Mucosa of descending colon (tissue), 3 donors: ENCODE results near the gene REX1BD. TPM values are rescaled to one million over a fixed set of nuclear protein-coding genes. Genes with fewer than 3 reads are reported as not detected.

Experiments used
- ATAC-seq: fragments of 200-7000 bp; cut with Tn5 transposase; one replicate; pipeline ENCODE4 v1.9.1; 2020; ENCODE audit warnings: mild to moderate bottlenecking, moderate library complexity
- DNase-seq, 3 donors: peaks; one replicate each; pipeline ENCODE4 v3.0.0-alpha.2; 2020
- H3K36me3 ChIP-seq: fragments of 200-600 bp; one replicate; pipeline ENCODE4 v1.8.0; 2021; ENCODE audit warnings: low read depth, mild to moderate bottlenecking
- H3K4me1 ChIP-seq: fragments of 200-600 bp; one replicate; pipeline ENCODE4 v1.8.0; 2021; ENCODE audit warnings: low read depth, mild to moderate bottlenecking
- H3K4me3 ChIP-seq: fragments of 200-600 bp; one replicate; pipeline ENCODE4 v1.8.0; 2021; ENCODE audit warnings: mild to moderate bottlenecking
- H3K9me3 ChIP-seq: fragments of 200-600 bp; one replicate; pipeline ENCODE4 v1.8.0; 2021; ENCODE audit warnings: mild to moderate bottlenecking
- intact Hi-C, 2 donors: fragments of 100-400 bp; cut with DNase I in 1 of 2; cut with micrococcal nuclease in 1 of 2; formaldehyde crosslinking; loops; one replicate each; pipeline versions ENCODE4 v1.11.0 to v1.11.1; 2022; cut with DNase I, micrococcal nuclease
- total RNA-seq, 3 donors: library from RNA; stranded (reverse); fragmentation: NEBNext Ultra II Directional in 2 of 3; extraction: Animal tissue kit (Norgen Biotek cat#: 25700) in 2 of 3; gene quantifications; one replicate each; pipeline versions ENCODE4 v1.2.1 to v1.2.4, GENCODE V29; 2021 to 2023
- TF ChIP-seq, protein P1 (sequence below): fragments of 200-600 bp; IDR thresholded peaks from one replicate; pipeline ENCODE4 v1.8.0; 2022; ENCODE audit warnings: antibody characterized with exemption, mild to moderate bottlenecking
- donor health status: DM: no; HTN: no; CAD: no; lungs with moderate emphysema.
- donor health status: DM: no; HTN: no; CAD: no.
- donor health status: DM: no; HTN: yes; CAD: no.

The REX1BD gene
- total RNA-seq, 3 donors from 2014 or later: 48.2 to 55.4 (median 49.3) TPM

DNA sequence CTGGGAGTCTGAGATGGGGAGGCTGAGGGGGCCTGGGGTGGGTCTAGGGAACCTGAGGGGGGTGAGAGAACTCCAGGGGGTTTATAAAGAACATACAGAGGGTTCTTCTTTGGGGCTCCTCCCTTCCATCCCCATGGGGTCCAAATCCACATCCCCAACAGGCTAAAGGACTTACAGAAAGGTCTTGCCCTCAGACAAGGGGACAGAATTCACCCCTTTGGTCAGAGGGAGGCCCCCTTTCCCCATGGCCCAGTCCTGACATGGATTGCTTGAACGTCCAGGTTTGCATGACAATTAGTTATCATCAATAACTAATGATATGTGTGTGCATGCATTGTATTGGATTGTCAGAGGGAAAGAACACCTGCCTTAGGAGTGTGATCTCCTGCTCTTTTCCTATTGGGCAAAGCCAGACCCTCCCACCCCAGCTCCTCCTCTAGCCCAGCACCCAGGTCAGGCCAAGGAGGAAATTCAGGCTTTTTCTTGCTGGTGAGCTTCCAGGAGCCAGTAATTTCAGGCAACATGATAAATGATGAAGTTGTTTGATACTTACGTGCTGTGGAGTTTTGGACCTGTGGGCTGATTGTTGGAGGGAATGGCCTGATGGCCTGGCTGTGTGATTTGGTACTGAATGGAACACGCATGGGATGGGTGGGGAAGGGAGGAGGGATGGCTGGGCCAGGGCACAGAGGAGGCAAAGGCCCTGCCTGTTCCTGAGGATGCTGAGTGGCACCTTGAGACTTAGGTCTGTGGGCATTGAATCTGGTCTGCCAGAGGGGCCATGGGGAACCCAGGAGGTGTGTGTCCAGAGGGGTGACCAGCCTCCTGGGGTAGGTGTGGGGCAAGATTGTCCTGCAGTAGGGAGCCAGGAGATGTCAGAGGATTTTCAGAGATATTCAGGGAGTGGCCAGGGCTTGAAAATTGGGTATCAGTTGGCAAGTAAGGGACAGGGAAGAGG lies 49.4 kb downstream of the REX1BD start:
- TF ChIP-seq, protein P1, sequence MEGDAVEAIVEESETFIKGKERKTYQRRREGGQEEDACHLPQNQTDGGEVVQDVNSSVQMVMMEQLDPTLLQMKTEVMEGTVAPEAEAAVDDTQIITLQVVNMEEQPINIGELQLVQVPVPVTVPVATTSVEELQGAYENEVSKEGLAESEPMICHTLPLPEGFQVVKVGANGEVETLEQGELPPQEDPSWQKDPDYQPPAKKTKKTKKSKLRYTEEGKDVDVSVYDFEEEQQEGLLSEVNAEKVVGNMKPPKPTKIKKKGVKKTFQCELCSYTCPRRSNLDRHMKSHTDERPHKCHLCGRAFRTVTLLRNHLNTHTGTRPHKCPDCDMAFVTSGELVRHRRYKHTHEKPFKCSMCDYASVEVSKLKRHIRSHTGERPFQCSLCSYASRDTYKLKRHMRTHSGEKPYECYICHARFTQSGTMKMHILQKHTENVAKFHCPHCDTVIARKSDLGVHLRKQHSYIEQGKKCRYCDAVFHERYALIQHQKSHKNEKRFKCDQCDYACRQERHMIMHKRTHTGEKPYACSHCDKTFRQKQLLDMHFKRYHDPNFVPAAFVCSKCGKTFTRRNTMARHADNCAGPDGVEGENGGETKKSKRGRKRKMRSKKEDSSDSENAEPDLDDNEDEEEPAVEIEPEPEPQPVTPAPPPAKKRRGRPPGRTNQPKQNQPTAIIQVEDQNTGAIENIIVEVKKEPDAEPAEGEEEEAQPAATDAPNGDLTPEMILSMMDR: no peak
- Histone ChIP-seq H3K4me3 (no peak overlapping the region), H3K4me1 (peaks cover 24% of the 10 kb centered on the region), H3K9me3 (no peaks in the 10 kb centered on the region), H3K36me3 (no peaks in the 10 kb centered on the region)
- intact Hi-C loops: no loop called here
- DNase-seq (peak; percentile 67 to 71 (median 67)), ATAC-seq (peak; percentile 43)

DNA sequence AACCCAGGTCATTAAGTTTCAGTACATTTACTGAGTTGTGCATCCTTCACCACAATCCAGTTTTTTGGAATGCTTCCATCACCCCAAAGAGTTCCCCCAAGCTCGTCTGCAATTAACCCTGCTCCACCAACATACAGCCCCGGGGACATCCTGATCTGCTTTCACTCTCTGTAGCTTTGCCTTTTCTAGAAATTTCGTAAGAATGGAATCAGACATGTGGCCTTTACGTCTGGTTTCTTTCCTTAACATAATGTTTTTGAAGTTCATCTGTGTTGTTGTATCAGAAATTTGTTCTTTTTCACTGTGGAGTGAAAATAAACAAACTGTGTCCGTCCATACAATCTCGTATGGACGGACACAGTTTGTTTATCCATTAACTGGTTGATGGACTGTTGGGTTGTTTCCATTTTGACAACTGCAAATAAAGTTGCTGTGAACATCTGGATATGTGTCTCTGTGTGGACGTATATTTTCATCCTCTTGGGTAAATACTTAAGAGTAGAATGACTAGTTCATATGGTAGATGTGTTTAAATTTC lies 51.2 kb downstream of the REX1BD start:
- no peaks in the 10 kb centered on the region for H3K36me3 ChIP-seq
- H3K9me3 ChIP-seq: no peaks in the 10 kb centered on the region
- no peak for DNase-seq
- intact Hi-C loops: no loop called here
- H3K4me3 ChIP-seq: no peak overlapping the region
- no peak for ATAC-seq
- TF ChIP-seq, protein P1: no peak
- H3K4me1 ChIP-seq: peaks cover 24% of the 10 kb centered on the region

Other genes starting within 250 kb of the REX1BD start
- 10 to 100 TPM; 77.1 to 97.4 (median 91.5) TPM for gene PGPEP1, start 248.2 kb upstream of the REX1BD start, total RNA-seq
- 10 to 100 TPM; 13.8 to 28.2 (median 20.4) TPM for gene GDF15, start 202.6 kb upstream of the REX1BD start, total RNA-seq
- gene LRRC25, start 191.2 kb upstream of the REX1BD start, total RNA-seq: 1 to 10 TPM; 2.1 to 8.8 (median 5.8) TPM
- 10 to 100 TPM; 31.2 to 48.6 (median 41.1) TPM for gene SSBP4, start 169.4 kb upstream of the REX1BD start, total RNA-seq
- gene ISYNA1, start 150.7 kb upstream of the REX1BD start, total RNA-seq: 10 to 100 TPM; 10.2 to 20.0 (median 13.2) TPM
- 10 to 100 TPM; 17.8 to 21.6 (median 18.9) TPM for gene ELL, start 66.7 kb upstream of the REX1BD start, total RNA-seq
- 100 to 1,000 TPM; 152 to 256 (median 162) TPM for gene FKBP8, start 45.2 kb upstream of the REX1BD start, total RNA-seq
- 10 to 100 TPM; 63.2 to 76.9 (median 68.8) TPM for gene KXD1, start 30.9 kb upstream of the REX1BD start, total RNA-seq
- gene UBA52, start 16.9 kb upstream of the REX1BD start, total RNA-seq: 100 to 1,000 TPM; 771 to 910 (median 811) TPM
- gene CRLF1, start 18.0 kb downstream of the REX1BD start, total RNA-seq: 1 to 10 TPM; 1.3 to 7.0 (median 6.6) TPM
- 10 to 100 TPM in 1 of 3 donors, 1 to 10 TPM in 1, under 1 TPM in 1; 0.93 to 10.5 (median 1.4) TPM for gene TMEM59L, start 24.1 kb downstream of the REX1BD start, total RNA-seq
- 10 to 100 TPM in 1 of 3 donors, 1 to 10 TPM in 2; 7.6 to 16.6 (median 8.9) TPM for gene KLHL26, start 48.2 kb downstream of the REX1BD start, total RNA-seq
- gene CRTC1, start 94.9 kb downstream of the REX1BD start, total RNA-seq: 10 to 100 TPM; 11.5 to 15.1 (median 12.5) TPM
- gene COMP, start 202.5 kb downstream of the REX1BD start, total RNA-seq: under 1 TPM in 2 of 3 donors, not detected in 1; 0.12 to 0.95 TPM
- gene UPF1, start 243.2 kb downstream of the REX1BD start, total RNA-seq: 10 to 100 TPM; 79.2 to 87.2 (median 83.4) TPM